Measurements from ENCODE around the gene CHCHD4.

The CHCHD4 gene

DNA sequence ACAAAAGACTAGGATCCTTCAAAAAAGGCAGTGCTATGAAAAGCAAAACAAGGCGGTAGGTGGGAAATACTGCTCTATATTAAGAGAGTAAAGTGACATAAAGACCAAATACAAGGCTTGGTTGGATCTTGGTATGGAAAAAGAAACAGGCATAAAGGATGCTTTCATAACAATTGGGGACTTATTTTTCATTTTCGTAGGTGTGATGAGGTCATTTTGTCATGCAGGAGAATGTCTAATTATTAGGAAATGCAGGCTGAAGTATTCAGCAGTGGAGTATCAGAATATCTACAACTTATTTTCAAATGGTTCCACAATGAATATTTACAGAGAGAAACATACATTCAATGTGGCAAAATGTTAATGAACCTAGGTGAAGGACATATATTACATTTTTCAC, 44.8 kb upstream of the CHCHD4 start:
- TF ChIP-seq, protein P1, sequence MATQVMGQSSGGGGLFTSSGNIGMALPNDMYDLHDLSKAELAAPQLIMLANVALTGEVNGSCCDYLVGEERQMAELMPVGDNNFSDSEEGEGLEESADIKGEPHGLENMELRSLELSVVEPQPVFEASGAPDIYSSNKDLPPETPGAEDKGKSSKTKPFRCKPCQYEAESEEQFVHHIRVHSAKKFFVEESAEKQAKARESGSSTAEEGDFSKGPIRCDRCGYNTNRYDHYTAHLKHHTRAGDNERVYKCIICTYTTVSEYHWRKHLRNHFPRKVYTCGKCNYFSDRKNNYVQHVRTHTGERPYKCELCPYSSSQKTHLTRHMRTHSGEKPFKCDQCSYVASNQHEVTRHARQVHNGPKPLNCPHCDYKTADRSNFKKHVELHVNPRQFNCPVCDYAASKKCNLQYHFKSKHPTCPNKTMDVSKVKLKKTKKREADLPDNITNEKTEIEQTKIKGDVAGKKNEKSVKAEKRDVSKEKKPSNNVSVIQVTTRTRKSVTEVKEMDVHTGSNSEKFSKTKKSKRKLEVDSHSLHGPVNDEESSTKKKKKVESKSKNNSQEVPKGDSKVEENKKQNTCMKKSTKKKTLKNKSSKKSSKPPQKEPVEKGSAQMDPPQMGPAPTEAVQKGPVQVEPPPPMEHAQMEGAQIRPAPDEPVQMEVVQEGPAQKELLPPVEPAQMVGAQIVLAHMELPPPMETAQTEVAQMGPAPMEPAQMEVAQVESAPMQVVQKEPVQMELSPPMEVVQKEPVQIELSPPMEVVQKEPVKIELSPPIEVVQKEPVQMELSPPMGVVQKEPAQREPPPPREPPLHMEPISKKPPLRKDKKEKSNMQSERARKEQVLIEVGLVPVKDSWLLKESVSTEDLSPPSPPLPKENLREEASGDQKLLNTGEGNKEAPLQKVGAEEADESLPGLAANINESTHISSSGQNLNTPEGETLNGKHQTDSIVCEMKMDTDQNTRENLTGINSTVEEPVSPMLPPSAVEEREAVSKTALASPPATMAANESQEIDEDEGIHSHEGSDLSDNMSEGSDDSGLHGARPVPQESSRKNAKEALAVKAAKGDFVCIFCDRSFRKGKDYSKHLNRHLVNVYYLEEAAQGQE (IDR thresholded peaks at IDR 0.05; ENCODE audit: insufficient read depth in 1 of 2, low read depth in 2 of 2, low read length in 2 of 2) = no peak
- TF ChIP-seq SIN3A (IDR thresholded peaks at IDR 0.05; ENCODE audit: borderline replicate concordance, insufficient read depth, low read length) (no peak), POLR2AphosphoS5 (IDR thresholded peaks at IDR 0.05; ENCODE audit: low read depth, low read length) (no peak), TAF1 (IDR thresholded peaks at IDR 0.05; ENCODE audit: borderline replicate concordance, insufficient read depth, low read length) (no peak), FOXP2 (optimal IDR thresholded peaks at IDR 0.05; ENCODE audit: borderline replicate concordance, extremely low read depth, extremely low read length, insufficient read depth) (no peak)

DNA sequence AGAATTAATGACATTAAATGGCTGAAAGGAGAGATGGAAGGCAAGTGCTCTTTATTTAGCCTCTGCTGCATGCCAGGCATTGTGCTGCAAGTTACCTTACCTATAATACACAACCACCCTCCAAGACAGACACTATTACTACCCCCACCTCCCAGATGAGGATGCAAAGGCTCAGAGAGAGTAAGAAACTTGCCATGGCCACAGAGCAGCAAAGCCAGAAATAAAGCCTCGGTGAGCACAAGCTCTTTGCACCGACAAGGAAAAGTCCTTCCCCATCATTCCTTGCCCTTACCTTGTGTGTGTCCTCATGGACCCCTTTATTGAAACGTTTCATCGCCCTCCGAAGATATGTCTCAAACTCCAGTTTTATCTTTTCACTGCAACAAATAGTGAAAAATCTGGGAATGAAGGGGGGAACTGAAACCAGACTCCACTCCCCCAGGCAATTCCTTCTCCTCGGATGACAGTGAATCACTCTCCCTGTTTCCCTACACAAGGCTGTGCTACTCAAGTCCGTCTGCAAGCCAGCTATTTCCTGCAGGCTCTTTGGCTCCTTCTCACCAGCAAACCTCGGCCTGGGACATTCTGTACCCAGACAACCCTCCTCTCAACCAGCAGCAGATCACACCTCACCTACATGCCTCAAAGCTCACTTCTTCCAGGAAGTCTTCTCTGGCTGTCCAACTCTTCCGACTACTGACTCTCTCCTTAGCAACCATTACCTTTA, 42.4 kb upstream of the CHCHD4 start:
- TF ChIP-seq SIN3A (IDR thresholded peaks at IDR 0.05; ENCODE audit: borderline replicate concordance, insufficient read depth, low read length) = no peak

DNA sequence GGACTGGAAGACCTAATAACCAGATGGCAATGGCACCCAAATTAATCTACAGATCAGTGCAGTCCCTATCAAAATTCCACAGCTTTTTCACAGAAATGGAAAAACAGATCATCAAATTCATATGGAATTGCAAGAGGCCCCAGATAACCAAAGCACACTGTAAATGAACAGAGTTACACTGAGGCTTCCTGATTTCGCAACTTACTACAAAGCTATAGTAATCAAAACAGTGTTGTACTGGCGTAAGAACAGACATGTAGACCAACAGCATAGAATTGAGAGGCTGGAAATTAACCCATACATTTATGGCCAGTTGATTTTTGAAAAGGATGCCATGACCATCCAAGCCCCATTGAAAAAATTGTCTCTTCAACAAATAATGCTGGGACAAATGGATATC, 37.5 kb upstream of the CHCHD4 start:
- no peak for TF ChIP-seq FOXP2 (optimal IDR thresholded peaks at IDR 0.05; ENCODE audit: borderline replicate concordance, extremely low read depth, extremely low read length, insufficient read depth)
- TF ChIP-seq, protein P1 (IDR thresholded peaks at IDR 0.05; ENCODE audit: insufficient read depth in 1 of 2, low read depth in 2 of 2, low read length in 2 of 2) = no peak
- no peak for TF ChIP-seq TAF1 (IDR thresholded peaks at IDR 0.05; ENCODE audit: borderline replicate concordance, insufficient read depth, low read length)

DNA sequence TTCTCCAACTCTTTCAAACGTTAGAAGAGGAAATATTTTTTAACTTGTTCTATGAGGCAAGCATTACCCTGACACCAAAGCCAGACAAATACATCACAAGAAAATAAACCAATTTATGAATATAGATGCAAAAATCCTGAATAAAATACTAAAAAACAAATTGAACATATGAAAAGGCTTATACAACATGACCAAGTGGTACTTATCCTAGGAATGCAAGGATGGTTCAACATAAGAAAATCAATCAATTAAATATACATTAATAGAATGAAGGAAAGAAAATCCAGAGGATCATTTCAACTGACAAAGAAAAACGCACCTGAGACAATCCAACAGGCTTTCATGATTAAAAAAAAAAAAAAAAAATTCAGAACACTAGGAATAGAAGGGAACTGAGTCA, 36.6 kb upstream of the CHCHD4 start:
- TF ChIP-seq SIN3A (IDR thresholded peaks at IDR 0.05; ENCODE audit: borderline replicate concordance, insufficient read depth, low read length) (no peak), POLR2AphosphoS5 (IDR thresholded peaks at IDR 0.05; ENCODE audit: low read depth, low read length) (no peak), TAF1 (IDR thresholded peaks at IDR 0.05; ENCODE audit: borderline replicate concordance, insufficient read depth, low read length) (no peak), FOXP2 (optimal IDR thresholded peaks at IDR 0.05; ENCODE audit: borderline replicate concordance, extremely low read depth, extremely low read length, insufficient read depth) (no peak)
- TF ChIP-seq, protein P1 (IDR thresholded peaks at IDR 0.05; ENCODE audit: insufficient read depth in 1 of 2, low read depth in 2 of 2, low read length in 2 of 2) = no peak

DNA sequence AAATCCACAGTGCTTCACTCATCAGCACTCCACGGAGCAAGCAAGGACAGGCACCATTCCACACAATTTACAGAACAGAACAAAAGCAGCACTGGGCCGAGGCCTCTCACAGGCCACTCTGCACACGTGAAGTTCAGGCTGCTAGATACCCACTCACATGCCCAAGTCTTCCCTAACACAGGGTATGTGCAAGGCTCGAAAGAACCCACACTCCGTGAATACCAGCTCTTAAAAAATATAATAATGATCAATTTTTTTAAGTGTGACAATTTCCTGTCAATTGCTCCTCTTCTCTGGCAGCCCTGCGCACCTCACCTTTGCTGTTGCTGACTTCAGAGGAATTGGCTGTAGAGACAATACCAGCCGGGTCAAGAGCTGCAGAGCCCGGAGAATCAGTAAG, 34.8 kb upstream of the CHCHD4 start:
- no peak for TF ChIP-seq POLR2AphosphoS5 (IDR thresholded peaks at IDR 0.05; ENCODE audit: low read depth, low read length)
- TF ChIP-seq, protein P1 (IDR thresholded peaks at IDR 0.05; ENCODE audit: insufficient read depth in 1 of 2, low read depth in 2 of 2, low read length in 2 of 2) = no peak

Measured in PFSK-1 (cell line).